ENCODE data around the gene HERC6. TPM values are rescaled to one million over a fixed set of nuclear protein-coding genes. Genes with fewer than 3 reads are reported as not detected.

HERC6 gene
- total RNA-seq, 4 donors from 2014 or later: 4.4 to 7.5 (median 5.1) TPM

DNA sequence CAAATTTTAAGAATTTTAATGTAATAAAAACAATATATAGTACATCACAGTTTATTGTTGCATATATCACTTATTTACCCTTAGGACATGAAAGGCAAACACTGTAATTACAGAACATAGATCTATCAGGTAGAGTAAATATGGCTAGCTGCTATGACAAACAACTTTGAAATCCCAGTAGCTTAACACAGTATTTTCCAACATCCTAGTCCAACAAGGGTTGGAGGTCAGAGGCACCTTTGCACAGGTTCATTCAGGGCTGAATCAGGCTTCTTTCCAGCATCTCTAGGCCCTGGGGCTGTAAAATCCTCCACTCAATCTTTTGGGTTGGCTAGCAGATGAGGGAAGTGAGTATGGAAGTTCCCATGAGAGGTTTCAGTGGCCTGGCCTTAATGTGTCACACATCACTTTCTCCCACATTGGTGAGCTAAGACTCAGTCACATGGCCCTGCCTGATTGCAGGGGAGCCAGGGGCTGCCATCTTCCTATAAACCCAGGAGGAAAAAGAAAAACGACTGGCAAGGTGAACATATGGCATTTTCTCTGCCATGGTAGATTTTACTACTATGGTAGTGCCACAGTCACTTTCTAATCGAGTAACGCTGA, 32.9 kb downstream of the HERC6 start:
- TF ChIP-seq POLR2A (IDR thresholded peaks at IDR 0.05): no peak
- no peak for TF ChIP-seq POLR2AphosphoS5 (IDR thresholded peaks at IDR 0.05)
- TF ChIP-seq EP300 (IDR thresholded peaks at IDR 0.05): no peak
- TF ChIP-seq, protein P1, sequence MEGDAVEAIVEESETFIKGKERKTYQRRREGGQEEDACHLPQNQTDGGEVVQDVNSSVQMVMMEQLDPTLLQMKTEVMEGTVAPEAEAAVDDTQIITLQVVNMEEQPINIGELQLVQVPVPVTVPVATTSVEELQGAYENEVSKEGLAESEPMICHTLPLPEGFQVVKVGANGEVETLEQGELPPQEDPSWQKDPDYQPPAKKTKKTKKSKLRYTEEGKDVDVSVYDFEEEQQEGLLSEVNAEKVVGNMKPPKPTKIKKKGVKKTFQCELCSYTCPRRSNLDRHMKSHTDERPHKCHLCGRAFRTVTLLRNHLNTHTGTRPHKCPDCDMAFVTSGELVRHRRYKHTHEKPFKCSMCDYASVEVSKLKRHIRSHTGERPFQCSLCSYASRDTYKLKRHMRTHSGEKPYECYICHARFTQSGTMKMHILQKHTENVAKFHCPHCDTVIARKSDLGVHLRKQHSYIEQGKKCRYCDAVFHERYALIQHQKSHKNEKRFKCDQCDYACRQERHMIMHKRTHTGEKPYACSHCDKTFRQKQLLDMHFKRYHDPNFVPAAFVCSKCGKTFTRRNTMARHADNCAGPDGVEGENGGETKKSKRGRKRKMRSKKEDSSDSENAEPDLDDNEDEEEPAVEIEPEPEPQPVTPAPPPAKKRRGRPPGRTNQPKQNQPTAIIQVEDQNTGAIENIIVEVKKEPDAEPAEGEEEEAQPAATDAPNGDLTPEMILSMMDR (IDR thresholded peaks at IDR 0.05): no peak
- no peak overlapping the region for H3K27ac ChIP-seq
- no peaks in the 10 kb centered on the region for H3K9me3 ChIP-seq
- no peak overlapping the region for H3K4me3 ChIP-seq
- ATAC-seq: no peak
- H3K36me3 ChIP-seq: peaks cover 0 to 66% of the 10 kb centered on the region in 2 donors
- no peaks in the 10 kb centered on the region for H3K27me3 ChIP-seq
- WGBS, 2 donors (ENCODE audit: low coverage in 1 of 2): 70 to 81% methylated on average over 3 of the region's 3 CpGs
- no peaks in the 10 kb centered on the region for H3K4me1 ChIP-seq

- Histone ChIP-seq H3K27ac (no peak overlapping the region), H3K9me3 (no peaks in the 10 kb centered on the region), H3K4me1 (no peaks in the 10 kb centered on the region), H3K36me3 (peaks cover 0 to 67% of the 10 kb centered on the region in 2 donors), H3K4me3 (no peak overlapping the region), H3K27me3 (no peaks in the 10 kb centered on the region)
- no peak for ATAC-seq
- TF ChIP-seq POLR2A (IDR thresholded peaks at IDR 0.05): no peak
- TF ChIP-seq, protein P1 (IDR thresholded peaks at IDR 0.05): no peak
- TF ChIP-seq EP300 (IDR thresholded peaks at IDR 0.05): no peak
- TF ChIP-seq POLR2AphosphoS5 (IDR thresholded peaks at IDR 0.05): no peak
- 71 to 80% methylated on average over 1 of the region's 1 CpG for WGBS, 2 donors (ENCODE audit: low coverage in 1 of 2)
These were observed 35.1 kb downstream of the HERC6 start for GRCh38 chr4:88413801-88414200.

DNA sequence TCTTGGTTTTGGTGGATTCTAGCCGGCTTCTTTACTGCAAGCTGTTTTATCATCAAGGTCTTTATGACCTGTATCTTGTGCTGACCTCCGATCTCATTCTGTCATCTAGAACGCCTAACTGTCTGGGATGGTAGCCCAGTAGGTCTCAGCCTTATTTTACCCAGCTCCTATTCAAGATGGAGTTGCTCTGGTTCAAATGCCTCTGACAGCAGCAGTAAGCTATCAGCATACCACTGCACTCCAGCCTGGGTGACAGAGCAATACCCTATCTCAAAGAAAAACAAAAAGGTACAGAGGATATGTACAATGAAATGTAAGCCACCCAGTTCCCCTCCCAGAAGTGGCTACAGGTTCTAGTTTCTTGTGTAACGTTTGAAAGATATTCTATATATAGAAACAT, 36.1 kb downstream of the HERC6 start:
- H3K9me3 ChIP-seq: no peaks in the 10 kb centered on the region
- no peak for ATAC-seq
- H3K27ac ChIP-seq: no peak overlapping the region
- 75 to 82% methylated on average over 2 of the region's 4 CpGs for WGBS, 2 donors (ENCODE audit: low coverage in 1 of 2)
- H3K4me1 ChIP-seq: no peaks in the 10 kb centered on the region
- H3K36me3 ChIP-seq: peaks cover 0 to 61% of the 10 kb centered on the region in 2 donors
- no peaks in the 10 kb centered on the region for H3K27me3 ChIP-seq
- TF ChIP-seq POLR2AphosphoS5 (IDR thresholded peaks at IDR 0.05) (no peak), EP300 (IDR thresholded peaks at IDR 0.05) (no peak), POLR2A (IDR thresholded peaks at IDR 0.05) (no peak)
- TF ChIP-seq, protein P1 (IDR thresholded peaks at IDR 0.05): no peak
- H3K4me3 ChIP-seq: no peak overlapping the region

DNA sequence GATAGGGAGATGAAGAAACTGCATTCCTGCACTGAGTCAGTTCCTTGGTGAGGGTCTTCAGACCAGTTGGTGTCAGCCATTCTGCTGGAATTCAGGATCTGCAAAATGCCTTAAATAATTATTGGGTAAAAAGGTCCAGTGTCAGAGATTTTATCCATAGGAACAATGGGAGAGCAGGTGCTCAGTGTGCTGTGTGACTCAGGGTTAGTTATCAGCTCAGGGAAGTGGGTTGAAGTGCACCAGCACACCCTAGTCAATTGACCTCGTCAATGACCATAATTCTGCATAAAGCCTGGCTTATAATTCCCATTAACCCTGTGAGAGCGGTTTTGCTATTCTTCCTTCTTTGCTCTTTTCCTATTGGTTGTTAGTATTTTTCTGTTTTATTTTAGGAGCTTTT, 37.3 kb downstream of the HERC6 start:
- H3K4me3 ChIP-seq: no peak overlapping the region
- H3K36me3 ChIP-seq: peaks cover 0 to 51% of the 10 kb centered on the region in 2 donors
- no peaks in the 10 kb centered on the region for H3K27me3 ChIP-seq
- H3K9me3 ChIP-seq: no peaks in the 10 kb centered on the region
- ATAC-seq: no peak
- no peaks in the 10 kb centered on the region for H3K4me1 ChIP-seq
- 90 to 91% methylated on average over 2 of the region's 2 CpGs for WGBS, 2 donors (ENCODE audit: low coverage in 1 of 2)
- no peak overlapping the region for H3K27ac ChIP-seq
- TF ChIP-seq POLR2AphosphoS5 (IDR thresholded peaks at IDR 0.05) (no peak), POLR2A (IDR thresholded peaks at IDR 0.05) (no peak)

DNA sequence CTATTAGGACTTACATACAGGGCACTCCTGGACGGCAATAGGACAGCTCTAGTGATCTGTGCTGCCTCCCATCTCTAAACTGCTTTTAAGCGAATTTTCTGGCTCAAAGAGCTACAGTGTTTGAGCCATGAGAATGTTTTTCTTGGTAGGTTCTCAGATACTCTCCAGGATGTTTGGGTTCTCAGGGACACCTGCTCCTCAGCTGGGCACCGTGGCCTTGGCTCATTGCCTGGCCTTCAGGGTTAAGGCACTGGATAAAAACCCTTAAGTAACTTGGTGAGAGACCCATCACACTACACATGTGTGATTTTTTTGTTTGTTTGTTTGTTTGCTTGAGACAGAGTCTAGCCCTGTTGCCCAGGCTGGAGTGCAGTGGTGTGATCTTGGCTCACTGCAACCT, 39.8 kb downstream of the HERC6 start:
- peaks cover 0 to 30% of the 10 kb centered on the region in 2 donors for H3K36me3 ChIP-seq
- 72 to 100% methylated on average over 1 to 3 of the region's 3 CpGs for WGBS, 2 donors (ENCODE audit: low coverage in 1 of 2)

DNA sequence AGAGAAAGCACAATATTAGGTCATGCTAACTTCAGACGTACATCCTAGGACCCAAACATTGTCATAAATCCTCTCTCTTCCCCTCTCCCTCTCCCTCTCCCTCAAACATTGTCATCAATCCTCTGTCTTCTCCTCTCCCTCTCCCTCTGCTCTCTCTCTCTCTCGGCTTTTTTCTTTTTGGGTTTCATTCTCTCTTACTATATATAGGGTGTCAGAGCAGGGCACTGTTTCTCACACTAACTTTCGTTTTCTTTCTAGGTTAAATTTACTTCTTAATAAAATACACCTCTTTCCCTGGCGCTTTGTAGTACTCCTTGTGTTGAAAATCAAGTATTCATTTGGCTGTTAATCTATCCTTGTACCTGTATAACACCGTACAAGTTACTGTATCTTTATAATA, 41.2 kb downstream of the HERC6 start:
- H3K36me3 ChIP-seq: peaks cover 0 to 15% of the 10 kb centered on the region in 2 donors
- TF ChIP-seq, protein P1 (IDR thresholded peaks at IDR 0.05): no peak
- TF ChIP-seq POLR2AphosphoS5 (IDR thresholded peaks at IDR 0.05) (no peak), EP300 (IDR thresholded peaks at IDR 0.05) (no peak), POLR2A (IDR thresholded peaks at IDR 0.05) (no peak)
- no peaks in the 10 kb centered on the region for H3K4me1 ChIP-seq
- no peak for ATAC-seq
- H3K9me3 ChIP-seq: no peaks in the 10 kb centered on the region
- no peaks in the 10 kb centered on the region for H3K27me3 ChIP-seq
- 42 to 51% methylated on average over 5 of the region's 5 CpGs for WGBS, 2 donors (ENCODE audit: low coverage in 1 of 2)
- no peak overlapping the region for H3K4me3 ChIP-seq
- H3K27ac ChIP-seq: no peak overlapping the region

More for the DNA sequence above, 39.8 kb downstream of the HERC6 start:
- Histone ChIP-seq H3K9me3 (no peaks in the 10 kb centered on the region), H3K4me1 (no peaks in the 10 kb centered on the region), H3K4me3 (no peak overlapping the region), H3K27ac (no peak overlapping the region), H3K27me3 (no peaks in the 10 kb centered on the region)
- TF ChIP-seq EP300 (IDR thresholded peaks at IDR 0.05): no peak
- no peak for ATAC-seq
